Neuronal stem cell (in vitro differentiated cells): ENCODE measurements around the gene KLHL30.

Experiments used
- DNase-seq: peaks from one replicate; pipeline ENCODE4 v3.0.0-alpha.2; 2013; ENCODE audit warnings: low spot score
- H2AFZ ChIP-seq: one replicate; pipeline ENCODE4 v1.6.1; 2013; ENCODE audit warnings: mild to moderate bottlenecking, low read length, inconsistent platforms
- H2AK5ac ChIP-seq: 2 replicates; pipeline ENCODE4 v1.6.1; 2013; ENCODE audit warnings: low read depth, mild to moderate bottlenecking, inconsistent platforms, low read length, moderate library complexity, mixed read lengths
- H2BK120ac ChIP-seq: 2 replicates; pipeline ENCODE4 v1.6.1; 2013; ENCODE audit warnings: low read depth, mild to moderate bottlenecking, inconsistent platforms, low read length, moderate library complexity, mixed read lengths
- H2BK12ac ChIP-seq: one replicate; pipeline ENCODE4 v1.6.1; 2013; ENCODE audit warnings: low read length, inconsistent platforms
- H2BK15ac ChIP-seq: 2 replicates; pipeline ENCODE4 v1.6.1; 2013; ENCODE audit warnings: mild to moderate bottlenecking, low read length, inconsistent platforms, mixed read lengths
- H2BK5ac ChIP-seq: one replicate; pipeline ENCODE4 v1.6.1; 2013; ENCODE audit warnings: inconsistent platforms, mild to moderate bottlenecking, low read length, moderate library complexity
- H3K14ac ChIP-seq: one replicate; pipeline ENCODE4 v1.6.1; 2013; ENCODE audit warnings: low read length, inconsistent platforms
- H3K18ac ChIP-seq: 2 replicates; pipeline ENCODE4 v1.6.1; 2013; ENCODE audit warnings: low read length, inconsistent platforms
- H3K23ac ChIP-seq: 2 replicates; pipeline ENCODE4 v1.6.1; 2013; ENCODE audit warnings: low read depth, mild to moderate bottlenecking, mixed read lengths, low read length, inconsistent platforms; ENCODE audit not compliant: poor library complexity
- H3K27ac ChIP-seq: replicated peaks from 3 replicates; pipeline ENCODE4 v1.5.1; 2013; ENCODE audit warnings: low read length, inconsistent platforms
- H3K27me3 ChIP-seq, 3 experiments: 2 replicates each; pipeline ENCODE4 v1.6.1; 2013; ENCODE audit warnings: low read length in 3 of 3, mild to moderate bottlenecking in 2 of 3, inconsistent platforms in 1 of 3, low read depth in 1 of 3, mixed read lengths in 1 of 3, moderate library complexity in 1 of 3; ENCODE audit not compliant: control insufficient read depth in 3 of 3, insufficient read depth in 3 of 3
- H3K36me3 ChIP-seq, 2 donors: replicated peaks in 1 of 2; 2 replicates each; pipeline ENCODE4 v1.6.1; 2013; ENCODE audit warnings: low read length in 2 of 2; ENCODE audit not compliant: control insufficient read depth in 2 of 2, insufficient read depth in 2 of 2
- H3K4ac ChIP-seq: 2 replicates; pipeline ENCODE4 v1.6.1; 2013; ENCODE audit warnings: inconsistent platforms, mild to moderate bottlenecking, low read length, moderate library complexity
- H3K4me1 ChIP-seq, 2 donors: 1 replicate in 1 of 2; 2 replicates in 1 of 2; pipeline ENCODE4 v1.6.1; 2013; ENCODE audit warnings: low read length in 2 of 2, low read depth in 1 of 2; ENCODE audit not compliant: control insufficient read depth in 2 of 2, insufficient read depth in 1 of 2
- H3K4me2 ChIP-seq: one replicate; pipeline ENCODE4 v1.6.1; 2013; ENCODE audit warnings: mild to moderate bottlenecking, low read length, inconsistent platforms; ENCODE audit not compliant: insufficient read depth, poor library complexity, severe bottlenecking
- H3K4me3 ChIP-seq, 2 donors: 2 replicates each; pipeline ENCODE4 v1.5.1; 2013; ENCODE audit warnings: low read length in 2 of 2, mild to moderate bottlenecking in 2 of 2, inconsistent platforms in 1 of 2, moderate library complexity in 1 of 2
- H3K79me1 ChIP-seq: one replicate; pipeline ENCODE4 v1.6.1; 2013; ENCODE audit warnings: low read depth, mild to moderate bottlenecking, inconsistent platforms, low read length, moderate library complexity
- H3K9ac ChIP-seq: one replicate; pipeline ENCODE4 v1.6.1; 2013; ENCODE audit warnings: mild to moderate bottlenecking, low read depth, low read length, inconsistent platforms; ENCODE audit not compliant: poor library complexity
- H3K9me3 ChIP-seq, 2 donors: replicated peaks in 1 of 2; 2 replicates each; pipeline versions ENCODE3 to v1.6.1; 2013; ENCODE audit warnings: low read length in 2 of 2, mild to moderate bottlenecking in 2 of 2, inconsistent platforms in 1 of 2, low read depth in 1 of 2, mixed read lengths in 1 of 2, moderate library complexity in 1 of 2; ENCODE audit not compliant: control insufficient read depth in 2 of 2, insufficient read depth in 1 of 2
- H4K8ac ChIP-seq: one replicate; pipeline ENCODE4 v1.6.1; 2013; ENCODE audit warnings: low read depth, mild to moderate bottlenecking, inconsistent platforms, low read length, moderate library complexity
- H4K91ac ChIP-seq: one replicate; pipeline ENCODE4 v1.6.1; 2013; ENCODE audit warnings: low read length, low read depth, mild to moderate bottlenecking, inconsistent platforms; ENCODE audit not compliant: poor library complexity
- WGBS, 2 donors: extraction: QIAGEN DNeasy Blood & Tissue Kit; methylation state at CpG; one replicate each; pipeline ENCODE4 v1.1.7; 2013; ENCODE audit warnings: missing lambda C conversion rate in 2 of 2, mixed read lengths in 1 of 2; ENCODE audit not compliant: insufficient read length in 2 of 2, insufficient replicate concordance in 1 of 2; ENCODE audit errors: extremely low coverage in 2 of 2; 5-methylcytosine and 5-hydroxymethylcytosine counted together

The KLHL30 gene

GRCh38 chr2:238120463-238121298 lies 17.8 kb upstream of the KLHL30 start:
- no peak overlapping the region for H3K27ac ChIP-seq
- H3K4me1 ChIP-seq = peaks cover 3 to 10% of the 10 kb centered on the region in 2 donors
- H2AK5ac ChIP-seq = peak overlapping the region; percentile 94
- peak overlapping the region; percentile 44 for H3K4ac ChIP-seq
- H3K4me2 ChIP-seq = no peak overlapping the region
- H4K8ac ChIP-seq = no peak overlapping the region
- H2BK15ac ChIP-seq = peak overlapping the region; percentile 84
- peaks cover 2% of the 10 kb centered on the region for H3K79me1 ChIP-seq
- peak overlapping the region; percentile 60 for H3K9ac ChIP-seq
- H3K27me3 ChIP-seq = peaks cover 0 to 29% (median 0%) of the 10 kb centered on the region in 3 experiments
- H4K91ac ChIP-seq = no peak overlapping the region
- no CpG with 5 or more reads among the region's 30 CpGs for WGBS, 2 donors
- peak overlapping the region; percentile 60 for H3K23ac ChIP-seq
- peak overlapping the region; percentile 16 for H2BK120ac ChIP-seq
- H2AFZ ChIP-seq = peak overlapping the region; percentile 6
- H2BK12ac ChIP-seq = peak overlapping the region; percentile 90
- H2BK5ac ChIP-seq = peak overlapping the region; percentile 75
- H3K18ac ChIP-seq = peak overlapping the region; percentile 94
- H3K36me3 ChIP-seq = peaks cover 0 to 2% of the 10 kb centered on the region in 2 donors
- peak overlapping the region; percentile 98 for H3K14ac ChIP-seq
- no peak for DNase-seq
- no peaks in the 10 kb centered on the region for H3K9me3 ChIP-seq
- no peak overlapping the region for H3K4me3 ChIP-seq

- Histone ChIP-seq H4K91ac (no peak overlapping the region), H2BK120ac (no peak overlapping the region), H2AFZ (no peak overlapping the region), H3K27ac (no peak overlapping the region), H3K14ac (no peak overlapping the region), H4K8ac (no peak overlapping the region), H3K27me3 (peaks cover 0 to 25% (median 0%) of the 10 kb centered on the region in 3 experiments), H3K79me1 (peaks cover 6% of the 10 kb centered on the region), H3K9ac (no peak overlapping the region), H3K4me3 (no peak overlapping the region), H2BK12ac (no peak overlapping the region), H3K4me2 (no peak overlapping the region), H3K4me1 (peaks cover 3 to 10% of the 10 kb centered on the region in 2 donors), H3K4ac (no peak overlapping the region), H2BK15ac (no peak overlapping the region), H3K9me3 (peaks cover 0 to 5% of the 10 kb centered on the region in 2 donors), H3K18ac (peak overlapping the region; percentile 11), H2BK5ac (no peak overlapping the region), H3K23ac (peak overlapping the region; percentile 18), H2AK5ac (peak overlapping the region; percentile 32), H3K36me3 (peaks cover 0 to 2% of the 10 kb centered on the region in 2 donors)
- DNase-seq = no peak
- WGBS, 2 donors = no CpG with 5 or more reads among the region's 27 CpGs
Observed at GRCh38 chr2:238121511-238122286, 16.8 kb upstream of the KLHL30 start.

- Histone ChIP-seq H2AFZ (no peak overlapping the region), H2AK5ac (peak overlapping the region; percentile 32), H3K18ac (peak overlapping the region; percentile 74), H4K8ac (no peak overlapping the region), H3K14ac (peak overlapping the region; percentile 33), H2BK120ac (no peak overlapping the region), H2BK5ac (no peak overlapping the region), H4K91ac (no peak overlapping the region), H3K4me1 (peaks cover 4 to 14% of the 10 kb centered on the region in 2 donors), H3K4ac (no peak overlapping the region), H3K9ac (peak overlapping the region; percentile 80), H2BK15ac (peak overlapping the region; percentile 98), H3K23ac (peak overlapping the region; percentile 52), H3K79me1 (peaks cover 6% of the 10 kb centered on the region), H3K9me3 (peaks cover 0 to 5% of the 10 kb centered on the region in 2 donors), H3K36me3 (peaks cover 0 to 2% of the 10 kb centered on the region in 2 donors), H3K27ac (no peak overlapping the region), H3K4me2 (no peak overlapping the region), H3K27me3 (peaks cover 0 to 25% (median 0%) of the 10 kb centered on the region in 3 experiments), H2BK12ac (peak overlapping the region; percentile 80), H3K4me3 (no peak overlapping the region)
- no peak for DNase-seq
- WGBS, 2 donors = no CpG with 5 or more reads among the region's 29 CpGs
Observed at GRCh38 chr2:238122287-238123217, 15.9 kb upstream of the KLHL30 start.
